ENCODE data around the gene TRIM46.

Gene TRIM46, protein sequence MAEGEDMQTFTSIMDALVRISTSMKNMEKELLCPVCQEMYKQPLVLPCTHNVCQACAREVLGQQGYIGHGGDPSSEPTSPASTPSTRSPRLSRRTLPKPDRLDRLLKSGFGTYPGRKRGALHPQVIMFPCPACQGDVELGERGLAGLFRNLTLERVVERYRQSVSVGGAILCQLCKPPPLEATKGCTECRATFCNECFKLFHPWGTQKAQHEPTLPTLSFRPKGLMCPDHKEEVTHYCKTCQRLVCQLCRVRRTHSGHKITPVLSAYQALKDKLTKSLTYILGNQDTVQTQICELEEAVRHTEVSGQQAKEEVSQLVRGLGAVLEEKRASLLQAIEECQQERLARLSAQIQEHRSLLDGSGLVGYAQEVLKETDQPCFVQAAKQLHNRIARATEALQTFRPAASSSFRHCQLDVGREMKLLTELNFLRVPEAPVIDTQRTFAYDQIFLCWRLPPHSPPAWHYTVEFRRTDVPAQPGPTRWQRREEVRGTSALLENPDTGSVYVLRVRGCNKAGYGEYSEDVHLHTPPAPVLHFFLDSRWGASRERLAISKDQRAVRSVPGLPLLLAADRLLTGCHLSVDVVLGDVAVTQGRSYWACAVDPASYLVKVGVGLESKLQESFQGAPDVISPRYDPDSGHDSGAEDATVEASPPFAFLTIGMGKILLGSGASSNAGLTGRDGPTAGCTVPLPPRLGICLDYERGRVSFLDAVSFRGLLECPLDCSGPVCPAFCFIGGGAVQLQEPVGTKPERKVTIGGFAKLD

DNA sequence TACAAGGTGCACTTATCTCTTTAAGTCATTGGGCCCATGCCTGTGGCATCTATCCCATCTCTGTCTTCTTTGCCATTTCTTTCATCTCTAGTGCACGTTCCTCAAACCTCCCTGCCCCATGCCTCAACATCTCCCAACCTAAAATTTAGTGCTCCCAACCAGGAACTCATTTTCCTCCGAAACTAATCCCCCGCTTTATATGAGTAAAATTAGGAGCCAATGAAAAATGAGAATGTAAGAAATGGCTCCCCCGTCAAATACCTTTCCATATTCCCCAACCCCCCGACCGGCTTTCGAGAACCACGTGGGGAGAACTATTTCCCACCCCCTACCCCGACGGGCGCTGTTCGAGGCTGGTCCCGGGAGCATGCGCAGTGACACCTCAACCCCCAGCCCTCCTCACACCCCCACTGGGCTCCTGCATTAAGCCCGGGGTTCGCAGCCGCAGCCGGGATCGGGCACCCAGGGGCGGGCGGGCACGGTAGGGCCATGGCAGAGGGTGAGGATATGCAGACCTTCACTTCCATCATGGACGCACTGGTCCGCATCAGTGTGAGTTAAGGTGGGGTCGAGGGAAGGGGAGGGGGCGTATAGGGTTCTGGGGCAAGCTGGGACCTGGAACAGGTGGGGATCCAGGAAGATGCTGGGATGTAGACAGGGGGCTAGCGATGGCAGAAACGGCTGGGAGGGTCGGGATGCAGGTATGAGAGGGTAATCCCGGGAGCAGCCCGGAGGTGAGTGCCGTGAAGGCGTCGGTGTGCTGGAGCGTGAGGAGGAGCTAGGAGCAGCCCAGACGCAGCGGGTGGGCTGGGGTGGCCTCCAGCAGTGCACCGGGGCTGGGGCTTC, at the start of gene TRIM46:
TSS of gene TRIM46 (plus strand) at position 372 of the 846 bp plus-strand sequence. CDS start at position 490, 118 bp downstream.
- DNase-seq = peak; percentile 52

DNA sequence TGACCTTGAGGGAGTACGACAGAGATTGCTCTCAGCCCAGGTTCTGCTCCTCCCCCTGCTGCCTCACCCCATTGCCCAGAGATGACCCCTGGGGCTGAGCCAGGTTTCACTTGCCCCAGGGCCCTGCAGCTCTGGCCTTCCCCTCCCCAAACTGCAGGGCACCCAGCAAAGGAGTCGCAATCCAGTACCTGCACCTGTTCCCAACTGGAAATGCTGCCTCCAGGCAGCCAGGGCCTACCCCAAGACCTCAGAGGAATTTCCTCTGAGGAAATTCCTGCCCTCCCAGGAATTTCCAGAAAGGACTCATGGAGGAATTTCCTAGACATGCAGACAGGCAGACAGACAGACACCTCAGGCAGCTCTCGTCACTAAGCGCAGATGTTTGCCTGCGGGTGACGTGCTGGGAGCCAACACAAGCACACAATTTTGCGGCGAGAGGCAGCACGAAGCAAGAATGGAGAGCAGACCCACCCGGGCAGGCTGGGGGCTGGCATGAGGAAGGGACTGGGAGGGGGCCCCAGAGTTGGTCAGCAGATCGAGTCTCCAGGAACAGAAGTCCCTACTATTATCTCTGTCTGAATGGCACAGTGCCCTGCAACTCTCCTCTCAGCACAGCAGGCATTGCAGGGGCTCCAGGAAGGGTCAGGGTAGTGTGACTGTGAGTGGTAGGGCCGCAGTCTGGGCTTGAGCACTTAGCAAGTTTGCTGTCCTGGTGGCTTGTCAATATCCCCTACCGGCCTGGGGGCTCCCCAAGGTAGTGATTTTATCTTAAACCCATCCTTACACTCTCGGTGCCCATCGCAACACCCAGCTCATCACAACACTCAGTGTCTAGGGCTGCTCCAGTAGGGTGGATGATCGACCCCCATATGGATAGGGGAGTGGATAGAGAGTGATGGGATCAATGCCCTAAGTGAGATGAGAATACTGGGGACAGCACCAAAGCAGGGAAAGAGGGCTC, 48.9 kb upstream of the TRIM46 start:
- peak; percentile 91 for DNase-seq

DNA sequence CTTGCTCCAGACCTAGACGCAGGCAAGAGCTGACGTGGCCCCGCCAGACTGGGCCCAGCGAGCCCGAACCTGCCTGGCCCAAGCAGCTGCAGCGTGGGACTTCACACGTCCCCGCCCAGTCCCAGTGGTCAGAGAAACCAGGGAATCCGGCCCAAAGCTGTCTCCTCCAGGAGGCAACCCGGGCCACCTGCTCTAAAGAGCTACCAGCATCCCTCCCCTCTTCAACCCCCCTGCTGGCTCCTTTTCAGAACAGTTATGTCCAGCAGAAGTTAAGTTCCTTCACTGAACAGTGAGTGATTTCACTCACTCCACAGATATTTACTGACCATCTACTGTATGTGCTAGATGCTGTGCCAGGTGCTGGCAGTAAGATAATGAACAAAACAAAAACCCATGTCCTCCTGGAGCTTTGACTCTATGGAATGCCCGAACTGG, 48.1 kb upstream of the TRIM46 start:
- DNase-seq = peak; percentile 38

DNA sequence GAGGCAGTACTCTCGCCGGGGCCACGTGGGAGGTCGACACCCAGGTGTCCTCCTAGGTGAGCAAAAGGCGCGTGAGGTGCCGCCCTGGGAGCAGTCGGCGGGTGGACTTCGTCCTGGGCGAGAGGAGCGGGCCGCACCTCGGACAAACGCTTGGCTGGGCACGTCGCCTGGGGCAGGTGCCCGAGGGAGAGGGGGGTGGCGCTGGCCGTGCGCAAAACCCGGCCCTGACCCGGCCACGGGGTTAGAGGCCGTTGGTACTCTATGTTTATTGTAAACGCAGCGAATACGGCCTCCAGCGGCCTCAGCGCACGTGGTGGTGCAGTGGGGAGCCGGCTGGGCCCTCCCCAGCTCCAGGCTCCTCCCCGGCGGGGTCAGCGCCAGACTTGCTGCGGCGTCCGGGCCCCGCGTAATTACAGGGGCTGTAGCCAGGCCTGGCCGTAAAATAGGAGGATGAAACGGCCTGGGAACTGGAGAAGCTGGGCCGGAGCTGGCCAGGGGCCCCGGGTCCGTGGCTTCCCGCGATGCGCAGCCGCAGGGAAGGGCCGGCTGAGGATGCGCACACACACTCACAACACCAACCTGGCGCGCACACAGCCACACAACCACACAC, 47.6 kb upstream of the TRIM46 start:
- no peak for DNase-seq

DNA sequence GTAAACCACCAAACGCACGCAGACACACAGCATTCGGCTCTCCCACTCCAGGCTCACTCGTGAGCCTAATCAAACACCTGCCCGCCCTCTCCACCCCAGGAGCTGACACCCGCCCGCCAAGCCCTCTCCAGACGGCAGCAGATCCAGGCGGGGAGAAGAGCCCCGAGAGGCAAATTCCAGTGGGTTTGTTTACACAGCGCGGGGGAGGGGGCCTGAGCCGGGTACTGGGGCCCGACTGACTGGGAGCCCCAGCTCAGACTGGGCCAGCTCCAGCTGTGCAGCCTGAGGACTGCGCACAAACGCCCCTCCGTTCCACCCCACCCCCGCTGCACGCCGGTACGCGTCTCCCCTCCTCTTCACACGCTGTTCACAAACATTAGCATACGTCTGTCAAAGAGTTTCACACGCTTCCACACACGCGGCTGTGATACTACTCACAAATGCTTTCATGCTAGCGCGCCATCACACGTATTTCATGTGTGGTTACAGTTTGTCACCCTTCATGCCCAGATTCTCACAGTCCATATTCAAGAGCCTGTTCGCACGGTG, 47.0 kb upstream of the TRIM46 start:
- DNase-seq = peak; percentile 73

DNA sequence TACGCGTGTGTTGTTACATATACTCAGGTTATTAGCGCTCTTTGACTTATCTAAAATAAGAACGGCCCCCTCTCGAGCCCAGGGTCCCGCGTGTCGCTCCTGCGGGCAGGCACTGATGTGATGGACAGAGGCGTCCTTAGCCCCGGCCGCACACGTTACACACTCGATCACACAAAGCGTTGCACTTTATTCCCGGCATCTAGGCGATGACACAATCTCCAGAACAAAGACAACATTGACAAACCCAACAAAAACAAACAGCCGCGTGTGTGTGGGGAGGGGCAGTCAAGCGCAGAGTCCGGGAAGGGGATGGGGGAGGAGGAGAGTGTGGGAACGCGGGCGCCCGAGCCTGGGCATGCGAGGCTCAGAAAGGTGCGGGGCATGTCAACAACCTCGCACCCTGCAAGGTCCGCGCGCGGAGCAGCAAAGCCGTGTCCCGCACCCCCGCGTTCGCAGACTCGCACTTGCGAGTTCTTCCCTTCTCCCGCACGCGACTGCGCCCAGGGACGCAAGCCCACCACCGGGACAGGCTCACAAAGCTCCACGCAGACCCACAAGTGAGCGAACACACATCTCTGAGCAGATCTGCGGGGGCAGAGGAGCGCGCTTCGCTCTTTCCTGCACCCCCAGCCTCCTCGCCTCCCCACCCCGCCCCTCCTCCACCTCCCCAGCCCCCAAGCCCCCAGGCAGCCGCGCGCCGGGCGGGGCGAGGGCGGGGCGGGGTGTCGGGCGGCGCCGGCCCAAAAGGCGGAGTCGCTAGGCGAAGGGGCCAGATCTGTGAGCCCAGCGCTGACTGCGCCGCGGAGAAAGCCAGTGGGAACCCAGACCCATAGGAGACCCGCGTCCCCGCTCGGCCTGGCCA, 46.3 kb upstream of the TRIM46 start, which contains the start of gene EFNA1:
TSS of gene EFNA1 (plus strand) at position 772 of the 862 bp plus-strand sequence. CDS start 102 bp downstream, outside the sequence.
- peak; percentile 82 for DNase-seq

DNA sequence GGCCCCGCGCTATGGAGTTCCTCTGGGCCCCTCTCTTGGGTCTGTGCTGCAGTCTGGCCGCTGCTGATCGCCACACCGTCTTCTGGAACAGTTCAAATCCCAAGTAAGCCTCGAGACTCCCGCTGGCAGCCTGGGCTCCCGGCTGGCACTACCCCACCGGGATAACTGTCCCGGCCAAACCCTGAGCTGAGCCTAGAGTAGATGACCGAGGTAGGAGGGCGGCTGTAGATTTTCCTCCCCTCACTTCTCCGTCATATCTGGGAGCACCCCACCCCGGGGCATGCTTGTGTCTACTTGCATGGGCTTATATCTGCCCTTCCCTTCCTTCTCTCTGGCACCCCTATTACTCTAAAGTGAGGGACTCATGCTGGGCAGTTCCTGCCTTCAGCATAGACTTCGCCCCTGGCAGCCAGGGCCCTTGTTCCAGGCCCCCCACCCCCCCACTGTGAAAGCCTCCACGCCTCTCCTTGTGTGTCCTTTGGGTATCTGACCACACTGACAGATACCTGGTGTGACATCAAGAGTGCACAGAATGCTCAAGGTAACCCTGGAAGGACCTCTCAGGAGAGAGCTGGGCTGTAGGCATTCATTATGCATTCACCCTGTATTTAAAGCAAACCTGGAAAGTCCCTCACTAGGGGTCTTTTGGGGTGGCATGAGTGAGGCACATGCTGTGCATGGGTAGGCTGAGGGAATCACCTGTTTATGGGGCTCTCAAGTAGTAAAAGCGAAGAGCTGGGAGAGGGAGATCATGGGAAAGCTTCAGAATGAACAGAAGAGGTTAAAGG, 45.5 kb upstream of the TRIM46 start:
- DNase-seq = no peak

DNA sequence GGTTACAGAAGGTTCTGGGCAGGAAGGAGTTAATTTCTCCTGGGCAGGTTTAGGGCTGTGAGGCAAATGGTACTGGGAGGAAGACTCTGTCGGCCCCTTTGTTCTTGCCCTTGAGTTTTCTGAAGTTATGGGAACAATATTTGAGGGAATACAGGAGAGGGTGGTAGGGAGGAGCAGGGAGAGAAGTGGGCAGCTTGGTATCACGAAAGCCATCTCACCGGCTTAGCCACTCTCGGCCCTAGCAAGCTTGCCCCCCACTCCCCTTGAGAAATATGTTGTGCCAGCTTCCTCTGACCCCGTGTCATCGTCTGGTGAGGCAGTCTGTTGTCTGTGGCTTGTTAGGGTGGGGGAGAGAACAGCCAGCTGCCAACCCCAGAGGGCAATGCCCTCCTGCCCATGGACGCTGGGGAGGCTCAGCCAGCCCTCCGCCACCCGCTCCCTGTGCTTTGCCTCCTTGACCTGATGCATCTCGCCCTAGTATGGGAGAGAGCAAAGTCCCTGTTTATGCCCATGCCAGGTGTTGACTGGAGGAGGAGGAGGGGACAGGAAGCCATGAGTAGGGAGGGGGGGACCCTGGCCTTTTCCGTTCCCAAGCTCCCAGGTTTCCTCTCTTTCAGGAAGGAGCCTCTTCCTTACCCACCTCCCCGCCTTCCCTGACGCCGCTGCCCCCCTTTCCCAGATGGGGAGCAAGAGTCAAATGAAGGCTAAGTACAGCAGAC, 44.7 kb upstream of the TRIM46 start:
- no peak for DNase-seq

DNA sequence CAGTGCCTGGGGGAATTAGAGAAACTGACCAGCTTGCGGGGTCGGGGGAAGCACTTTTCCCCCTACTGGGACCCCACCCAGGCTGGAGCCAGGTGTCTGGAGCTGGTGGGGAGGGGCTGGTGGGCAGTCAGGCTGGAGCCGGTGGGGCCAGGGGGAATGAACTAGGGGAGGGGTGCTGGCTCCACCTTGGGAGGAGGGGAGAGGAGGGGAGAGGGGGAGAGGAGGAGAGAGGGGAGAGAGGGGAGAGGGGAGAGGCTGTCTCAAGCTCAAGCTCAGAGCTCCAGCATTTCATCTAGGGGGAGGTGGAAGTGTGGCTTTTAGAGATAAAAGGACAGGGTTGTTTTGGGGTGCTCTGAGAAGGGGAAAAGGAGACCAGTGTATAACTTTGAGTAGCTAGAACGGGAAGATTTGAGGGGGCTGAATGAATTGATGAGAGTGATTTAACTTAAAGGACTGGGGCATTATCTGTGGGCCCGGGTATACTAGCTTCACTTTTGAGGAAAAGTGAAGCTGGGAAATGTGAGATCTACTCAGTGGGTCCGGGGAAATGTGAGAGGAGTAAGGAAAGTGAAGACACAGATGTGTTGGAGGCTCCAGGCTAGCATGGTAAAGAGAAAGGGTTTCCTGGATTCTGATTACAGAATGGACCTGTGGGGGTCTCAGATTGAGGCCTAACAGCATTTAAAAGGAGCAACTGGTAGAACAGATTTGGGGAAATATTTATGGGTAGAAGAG, 43.2 kb upstream of the TRIM46 start:
- DNase-seq = no peak

DNA sequence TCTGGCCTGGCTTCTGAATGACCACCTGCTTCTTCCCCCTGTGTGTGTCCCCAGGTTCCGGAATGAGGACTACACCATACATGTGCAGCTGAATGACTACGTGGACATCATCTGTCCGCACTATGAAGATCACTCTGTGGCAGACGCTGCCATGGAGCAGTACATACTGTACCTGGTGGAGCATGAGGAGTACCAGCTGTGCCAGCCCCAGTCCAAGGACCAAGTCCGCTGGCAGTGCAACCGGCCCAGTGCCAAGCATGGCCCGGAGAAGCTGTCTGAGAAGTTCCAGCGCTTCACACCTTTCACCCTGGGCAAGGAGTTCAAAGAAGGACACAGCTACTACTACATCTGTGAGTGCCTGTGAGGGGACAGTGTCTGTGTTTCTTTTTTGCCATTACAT, 42.4 kb upstream of the TRIM46 start:
- DNase-seq = no peak

DNA sequence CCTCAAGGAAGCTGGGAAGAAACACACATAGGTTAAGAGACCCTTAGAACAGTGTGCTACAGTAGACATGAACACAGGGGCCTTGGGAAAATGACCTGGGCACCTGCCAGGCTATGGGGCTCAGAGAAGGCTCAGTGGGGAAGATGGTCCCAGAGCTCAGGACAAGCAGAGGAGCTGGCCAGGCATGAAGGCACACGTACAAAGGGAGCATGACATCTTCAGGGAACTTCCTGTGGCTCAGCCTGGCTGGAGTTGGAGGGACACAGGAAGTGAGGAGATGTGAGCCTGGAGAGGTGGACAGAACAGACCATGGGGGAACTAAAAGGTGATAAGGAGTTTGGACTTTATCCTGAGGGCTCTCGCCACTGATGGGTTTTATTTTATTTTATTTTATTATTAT, 41.8 kb upstream of the TRIM46 start:
- DNase-seq = no peak

DNA sequence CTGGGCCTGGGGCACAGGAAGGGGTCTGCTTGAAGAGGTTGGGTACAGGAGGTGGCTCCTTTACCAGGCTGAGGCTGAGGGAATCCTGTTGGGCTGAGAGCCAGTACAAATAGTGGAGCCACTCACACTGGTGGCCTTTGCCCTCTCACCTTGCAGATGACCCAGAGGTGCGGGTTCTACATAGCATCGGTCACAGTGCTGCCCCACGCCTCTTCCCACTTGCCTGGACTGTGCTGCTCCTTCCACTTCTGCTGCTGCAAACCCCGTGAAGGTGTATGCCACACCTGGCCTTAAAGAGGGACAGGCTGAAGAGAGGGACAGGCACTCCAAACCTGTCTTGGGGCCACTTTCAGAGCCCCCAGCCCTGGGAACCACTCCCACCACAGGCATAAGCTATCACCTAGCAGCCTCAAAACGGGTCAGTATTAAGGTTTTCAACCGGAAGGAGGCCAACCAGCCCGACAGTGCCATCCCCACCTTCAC, 39.8 kb upstream of the TRIM46 start:
- no peak for DNase-seq

DNA sequence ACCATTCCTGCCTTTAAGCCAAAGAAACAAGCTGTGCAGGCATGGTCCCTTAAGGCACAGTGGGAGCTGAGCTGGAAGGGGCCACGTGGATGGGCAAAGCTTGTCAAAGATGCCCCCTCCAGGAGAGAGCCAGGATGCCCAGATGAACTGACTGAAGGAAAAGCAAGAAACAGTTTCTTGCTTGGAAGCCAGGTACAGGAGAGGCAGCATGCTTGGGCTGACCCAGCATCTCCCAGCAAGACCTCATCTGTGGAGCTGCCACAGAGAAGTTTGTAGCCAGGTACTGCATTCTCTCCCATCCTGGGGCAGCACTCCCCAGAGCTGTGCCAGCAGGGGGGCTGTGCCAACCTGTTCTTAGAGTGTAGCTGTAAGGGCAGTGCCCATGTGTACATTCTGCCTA, 39.3 kb upstream of the TRIM46 start:
- DNase-seq = peak; percentile 44

DNA sequence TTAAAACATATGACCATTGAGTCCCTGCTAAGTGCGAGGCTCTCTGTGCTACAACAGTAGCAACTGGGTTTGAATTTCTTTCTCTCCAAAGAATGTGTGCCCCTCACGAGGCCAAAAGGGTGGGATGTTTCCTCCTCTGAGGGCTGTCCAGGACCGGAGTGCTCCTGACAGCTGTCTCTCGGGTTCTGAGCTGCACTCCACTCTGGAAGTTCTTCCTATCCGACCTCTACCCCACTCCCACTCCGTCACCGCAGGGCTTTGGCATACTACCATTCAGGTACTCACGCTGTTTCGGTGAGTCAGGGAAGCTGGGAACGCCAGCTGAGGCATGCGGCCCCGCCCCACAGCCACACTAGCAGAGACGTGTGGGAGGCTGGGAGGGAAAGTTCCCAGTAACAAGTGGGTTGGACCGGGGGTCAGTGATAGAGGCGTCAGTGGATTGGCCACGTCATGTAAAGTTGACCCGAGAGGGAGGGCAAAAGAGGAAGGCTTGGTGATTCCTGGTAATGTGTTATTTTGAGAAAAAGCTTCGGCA, 38.7 kb upstream of the TRIM46 start:
- peak; percentile 92 for DNase-seq

DNA sequence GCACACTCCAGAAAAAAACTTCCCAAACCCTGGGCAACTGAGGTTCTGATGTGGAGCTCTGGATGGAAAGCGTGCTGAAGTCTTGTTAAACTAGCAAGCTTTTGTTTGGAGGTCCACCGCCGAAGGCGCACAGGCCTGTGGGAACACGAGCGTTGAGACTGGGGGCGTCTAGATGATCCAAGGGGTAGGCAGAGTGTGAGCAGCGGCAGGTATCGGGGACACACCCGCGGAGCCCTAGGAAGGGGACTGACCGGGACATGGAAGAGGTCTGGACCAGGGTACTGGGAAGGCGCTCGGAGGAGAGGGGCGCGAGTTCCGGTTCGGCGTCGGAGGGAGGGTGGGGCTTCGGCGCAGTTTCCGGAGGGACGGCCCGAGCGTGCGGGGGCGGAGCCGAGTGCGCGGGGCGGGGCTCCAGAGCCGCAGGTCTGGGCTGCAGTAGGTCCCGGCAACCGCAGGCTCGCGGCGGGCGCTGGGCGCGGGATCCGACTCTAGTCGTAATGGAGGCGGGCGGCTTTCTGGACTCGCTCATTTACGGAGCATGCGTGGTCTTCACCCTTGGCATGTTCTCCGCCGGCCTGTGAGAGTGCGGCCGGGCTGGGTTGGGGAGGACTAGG, 38.1 kb upstream of the TRIM46 start, which contains the start of gene SLC50A1:
TSS of gene SLC50A1 (plus strand) at position 438 of the 614 bp plus-strand sequence. CDS start at position 498, 60 bp downstream.
- peak; percentile 98 for DNase-seq

DNA sequence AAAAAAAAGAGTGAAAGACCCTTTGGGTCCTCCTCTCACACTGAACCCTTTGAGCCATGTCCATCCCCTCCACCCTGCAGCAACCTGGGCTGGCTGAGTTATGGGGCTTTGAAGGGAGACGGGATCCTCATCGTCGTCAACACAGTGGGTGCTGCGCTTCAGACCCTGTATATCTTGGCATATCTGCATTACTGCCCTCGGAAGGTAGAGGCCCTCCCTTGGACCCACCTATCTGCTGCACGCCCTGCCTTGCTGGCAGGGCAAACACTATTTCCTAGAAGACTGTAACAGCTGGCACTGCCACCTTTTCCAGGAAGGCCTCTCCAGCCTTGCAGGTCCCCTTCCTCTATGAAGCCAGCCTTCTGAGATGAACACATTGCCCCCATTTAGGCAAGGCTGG, 36.9 kb upstream of the TRIM46 start:
- DNase-seq = peak; percentile 36

Data from RPMI8226 (cell line).